22Rv1 (cell line): Measurements from ENCODE around the gene CDHR4.
"Not testable (repeated sequence)": the region's sequence is repeated elsewhere in the genome, so short reads cannot be mapped to it uniquely, and the experiment has no call there.

Source experiments
- H3K27ac ChIP-seq: fragments of 450-650 bp; 2 replicates; pipeline ENCODE4 v1.5.1; 2017
- ZFX ChIP-seq: fragments of 450-650 bp; IDR thresholded peaks from 2 replicates; pipeline ENCODE4 v1.6.1; 2017; ENCODE audit warnings: antibody characterized with exemption, borderline replicate concordance
- TF ChIP-seq, protein P1 (sequence below): fragments of 450-650 bp; IDR thresholded peaks from 2 replicates; pipeline ENCODE4 v1.5.1; 2017; ENCODE audit warnings: mild to moderate bottlenecking

Gene CDHR4

DNA sequence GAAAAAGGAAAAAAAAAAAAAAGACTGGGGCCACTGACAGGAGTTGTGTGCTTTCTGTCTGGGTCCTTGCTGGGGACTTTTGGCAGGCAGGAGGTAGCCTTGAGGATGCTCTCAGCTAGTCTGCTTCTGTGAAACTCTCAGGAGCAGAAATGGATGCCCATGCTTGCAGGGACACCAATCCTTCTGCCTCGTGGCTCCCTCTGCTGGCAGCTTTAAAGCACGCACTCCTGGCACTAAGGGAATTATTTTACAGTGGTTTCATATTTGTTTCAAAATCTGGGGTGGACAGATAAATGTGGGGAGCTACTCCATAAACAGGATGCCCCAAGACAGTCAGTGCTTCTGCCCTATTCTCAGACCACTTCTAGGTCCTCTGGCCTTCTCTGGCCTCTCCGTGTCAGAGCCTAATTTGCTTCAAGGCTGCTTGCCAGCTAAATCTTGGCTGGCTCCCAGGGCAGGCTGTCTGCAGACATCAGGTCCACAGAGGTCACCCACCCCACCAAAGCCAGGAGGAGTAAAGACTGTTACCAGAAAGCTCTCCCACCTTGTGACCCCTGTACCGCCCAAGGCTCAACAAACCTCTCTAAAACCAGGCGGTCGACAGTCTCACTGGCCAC, 39.6 kb upstream of the CDHR4 start:
- no peak overlapping the region for H3K27ac ChIP-seq
- TF ChIP-seq, protein P1, sequence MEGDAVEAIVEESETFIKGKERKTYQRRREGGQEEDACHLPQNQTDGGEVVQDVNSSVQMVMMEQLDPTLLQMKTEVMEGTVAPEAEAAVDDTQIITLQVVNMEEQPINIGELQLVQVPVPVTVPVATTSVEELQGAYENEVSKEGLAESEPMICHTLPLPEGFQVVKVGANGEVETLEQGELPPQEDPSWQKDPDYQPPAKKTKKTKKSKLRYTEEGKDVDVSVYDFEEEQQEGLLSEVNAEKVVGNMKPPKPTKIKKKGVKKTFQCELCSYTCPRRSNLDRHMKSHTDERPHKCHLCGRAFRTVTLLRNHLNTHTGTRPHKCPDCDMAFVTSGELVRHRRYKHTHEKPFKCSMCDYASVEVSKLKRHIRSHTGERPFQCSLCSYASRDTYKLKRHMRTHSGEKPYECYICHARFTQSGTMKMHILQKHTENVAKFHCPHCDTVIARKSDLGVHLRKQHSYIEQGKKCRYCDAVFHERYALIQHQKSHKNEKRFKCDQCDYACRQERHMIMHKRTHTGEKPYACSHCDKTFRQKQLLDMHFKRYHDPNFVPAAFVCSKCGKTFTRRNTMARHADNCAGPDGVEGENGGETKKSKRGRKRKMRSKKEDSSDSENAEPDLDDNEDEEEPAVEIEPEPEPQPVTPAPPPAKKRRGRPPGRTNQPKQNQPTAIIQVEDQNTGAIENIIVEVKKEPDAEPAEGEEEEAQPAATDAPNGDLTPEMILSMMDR: peak; percentile 94
- TF ChIP-seq ZFX: no peak

DNA sequence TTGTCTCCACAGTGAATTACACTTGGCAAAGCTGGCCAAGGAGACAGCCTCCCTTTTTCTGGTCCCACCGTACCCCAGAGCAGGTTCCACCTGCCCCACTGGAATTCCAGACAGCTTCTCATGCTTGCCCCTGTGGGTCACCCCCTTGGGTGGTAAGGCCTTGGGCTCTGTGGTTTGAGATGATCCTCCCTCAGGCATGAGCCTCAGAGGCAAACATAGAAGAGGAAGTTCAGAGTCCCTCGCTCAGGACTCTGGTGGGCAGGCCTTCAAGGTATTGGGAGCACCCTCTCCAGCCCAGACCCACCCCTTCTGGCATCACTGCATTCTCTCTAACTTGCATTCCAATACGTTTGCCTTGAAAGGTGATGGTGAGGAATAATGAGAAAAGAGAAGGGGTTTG, 31.7 kb upstream of the CDHR4 start:
- H3K27ac ChIP-seq: no peak overlapping the region
- TF ChIP-seq ZFX: no peak
- TF ChIP-seq, protein P1: no peak

DNA sequence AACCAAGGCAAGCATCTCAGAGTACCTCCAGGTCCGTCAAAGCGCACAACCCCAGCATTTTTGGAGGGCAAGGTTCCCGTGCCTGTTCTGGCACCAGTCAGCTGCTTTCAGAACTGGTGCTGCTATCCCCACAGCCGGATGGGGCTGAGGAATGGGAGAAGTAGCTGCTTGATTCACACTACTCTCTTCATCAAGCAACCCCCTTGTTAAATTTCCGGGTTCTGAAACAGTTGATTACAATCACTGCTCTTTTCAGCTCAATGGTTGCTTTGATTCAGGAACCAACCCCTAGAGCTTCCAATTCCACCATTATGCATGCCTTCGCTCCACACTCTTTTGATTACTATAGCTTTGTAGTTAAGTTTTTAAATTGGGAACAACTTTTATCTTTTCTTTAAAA, 26.3 kb upstream of the CDHR4 start:
- TF ChIP-seq, protein P1: no peak
- TF ChIP-seq ZFX: no peak
- no peak overlapping the region; the same call in 1 of the 2 replicates for H3K27ac ChIP-seq

DNA sequence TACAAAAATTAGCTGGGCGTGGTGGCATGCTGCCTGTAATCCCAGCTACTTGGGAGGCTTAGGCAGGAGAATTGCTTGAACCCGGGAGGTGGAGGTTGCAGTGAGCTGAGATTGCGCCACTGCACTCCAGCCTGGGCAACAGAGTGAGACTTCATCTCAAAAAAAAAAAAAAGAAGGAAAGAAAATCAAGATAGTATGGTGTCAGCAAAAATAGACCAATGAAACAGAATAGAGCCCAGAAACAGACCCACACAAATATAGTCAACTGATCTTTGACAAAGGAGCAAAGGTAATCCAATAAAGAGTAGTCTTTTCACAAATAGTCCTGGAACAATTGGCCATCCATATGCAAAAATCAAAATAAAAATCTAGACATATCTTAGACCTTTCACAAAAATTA, 23.5 kb upstream of the CDHR4 start:
- H3K27ac ChIP-seq: not testable (repeated sequence)

DNA sequence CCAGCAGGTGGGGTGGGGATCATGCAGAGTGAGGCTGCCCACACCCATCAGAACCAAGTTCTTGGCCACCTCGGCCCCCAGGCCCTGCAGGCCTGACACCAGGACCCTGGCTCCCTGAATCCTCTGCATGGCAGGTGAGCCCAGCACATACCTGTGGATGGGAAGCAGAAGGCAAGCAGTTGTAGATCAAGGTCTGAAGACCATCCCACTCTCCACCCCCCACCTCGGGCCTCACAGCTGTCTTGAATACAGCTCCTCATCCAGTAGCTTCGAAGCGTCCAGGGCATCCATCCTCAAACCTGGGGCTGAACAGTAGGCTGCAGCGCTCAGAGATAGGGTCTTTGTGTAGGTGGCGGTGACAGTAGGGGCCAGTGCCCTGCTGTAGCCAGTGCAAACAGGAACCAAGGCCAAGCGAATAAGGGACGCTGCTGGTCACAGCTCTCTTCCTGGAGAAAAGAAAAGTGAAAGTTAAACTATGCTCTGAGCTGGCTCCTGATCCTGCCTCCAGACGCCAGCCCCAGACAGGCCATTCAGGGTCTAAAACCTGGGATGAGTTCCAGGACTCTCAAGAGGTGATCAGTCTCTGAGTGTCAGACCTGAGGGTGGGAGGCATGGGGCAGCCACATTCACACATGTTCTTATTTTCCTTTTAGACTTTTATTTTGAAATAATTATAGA, 14.0 kb upstream of the CDHR4 start, which contains the start of gene UBA7:
Gene UBA7 (minus strand): TSS at position 457 of the 678 bp plus-strand sequence. CDS start 166 bp downstream, at position 291.
- no peak for TF ChIP-seq ZFX
- TF ChIP-seq, protein P1: no peak
- H3K27ac ChIP-seq: no peak within 1 kb of the TSS

DNA sequence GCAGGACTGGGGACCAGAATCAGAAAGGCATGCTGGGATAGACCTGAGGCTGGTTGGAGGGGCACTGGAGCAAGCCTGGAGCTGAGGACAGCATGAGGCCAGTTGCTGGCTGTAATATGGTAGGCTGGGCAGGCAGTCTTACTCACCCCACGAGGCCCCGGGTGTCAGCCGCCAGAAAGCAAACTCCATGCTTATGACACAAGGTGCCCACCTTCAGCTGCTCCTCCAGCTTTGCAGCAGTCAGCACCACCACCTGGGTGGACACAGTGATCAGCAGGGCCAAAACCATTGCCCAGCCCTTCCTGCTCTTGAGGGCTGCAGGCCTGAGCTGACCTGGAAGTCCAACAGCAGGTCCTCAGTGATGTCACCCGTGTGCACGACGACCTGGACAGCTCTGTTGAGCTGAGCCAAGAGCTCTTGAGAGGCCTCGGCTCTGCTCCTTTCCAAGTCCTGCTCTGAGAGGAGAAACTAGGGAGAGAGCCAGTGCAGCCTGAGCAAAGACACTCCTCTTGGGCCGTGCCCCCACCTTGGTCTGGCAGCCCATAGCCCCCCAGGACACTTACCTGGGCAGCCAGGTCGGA, 13.3 kb upstream of the CDHR4 start:
- H3K27ac ChIP-seq: no peak overlapping the region
- TF ChIP-seq ZFX: no peak
- TF ChIP-seq, protein P1: no peak

DNA sequence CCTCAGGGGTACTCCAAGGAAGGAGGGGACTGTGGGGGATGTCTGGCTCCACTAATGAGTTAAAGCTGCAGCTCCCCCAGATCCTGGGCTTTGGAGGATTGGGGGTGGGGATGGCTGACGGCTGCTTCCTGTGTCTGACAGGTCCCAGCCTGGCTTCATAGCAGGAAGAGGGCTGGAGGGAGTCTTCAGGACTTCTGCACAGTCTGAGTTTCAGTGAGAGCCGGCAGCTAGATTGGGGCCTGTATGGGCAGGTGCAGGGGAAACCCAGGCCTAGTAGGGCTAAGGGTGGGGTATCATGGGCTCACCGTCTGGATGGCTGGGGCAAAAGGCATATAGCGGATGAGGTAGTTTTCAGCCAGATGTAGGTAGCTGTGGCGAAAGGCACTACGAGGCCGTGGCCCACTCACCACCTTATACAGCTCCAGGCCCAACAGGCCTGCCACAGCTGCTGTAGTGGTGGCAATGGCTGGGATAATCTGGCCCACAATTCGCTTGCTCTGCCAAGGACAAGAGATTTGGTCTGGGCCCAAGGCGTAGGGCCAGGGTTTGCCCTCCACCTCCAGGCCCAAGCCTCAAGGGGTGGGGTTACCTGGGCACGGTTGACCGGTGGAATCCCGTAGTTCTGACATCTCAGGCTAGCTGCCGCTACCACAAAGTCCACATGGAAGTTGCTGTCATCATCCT, 7.9 kb upstream of the CDHR4 start:
- no peak overlapping the region for H3K27ac ChIP-seq
- TF ChIP-seq, protein P1: no peak
- TF ChIP-seq ZFX: no peak
